Measurements from ENCODE around the gene CHEK1. TPM values are rescaled to one million over a fixed set of nuclear protein-coding genes. Genes with fewer than 3 reads are reported as not detected.

CHEK1 gene
- total RNA-seq, 1 experiment from 2014 or later, result 142 TPM

DNA sequence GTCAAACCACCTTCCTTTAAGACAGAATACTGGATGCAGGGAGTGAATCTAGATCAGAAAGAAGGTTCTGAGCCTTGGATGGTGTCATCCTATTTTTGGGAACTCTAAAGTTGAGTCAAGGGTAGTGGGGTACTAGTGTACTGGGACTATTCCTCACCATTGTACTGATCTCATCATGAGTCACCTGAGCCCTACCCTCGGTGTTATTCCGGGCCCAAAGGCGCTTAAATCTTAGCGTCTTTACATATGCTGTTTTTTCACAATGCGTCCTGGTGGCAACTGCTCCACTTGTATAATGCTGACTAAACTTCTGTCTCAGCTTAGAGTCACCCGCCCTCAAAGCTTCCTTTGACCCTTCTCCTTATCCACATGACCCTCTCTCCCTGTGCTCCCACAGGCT, 95.8 kb downstream of the CHEK1 start:
- Histone ChIP-seq H3K27me3 (replicated peaks; ENCODE audit: control insufficient read depth, insufficient read depth, low read length) (no peaks in the 10 kb centered on the region; the same call in none of the 2 replicates), H3K36me3 (ENCODE audit: control insufficient read depth, insufficient read depth, low read length) (no peaks in the 10 kb centered on the region), H3K9me3 (peaks cover 3% of the 10 kb centered on the region; the same call in 1 of the 2 replicates), H3K4me1 (no peaks in the 10 kb centered on the region), H3K4me3 (ENCODE audit: low read depth, low read length) (no peak overlapping the region)
- ChIA-PET POLR2A (no interaction called here), CTCF (no interaction called here)
- no TSS peak for BruUV-seq (replicated peaks)
- H3K9me3 Mint-ChIP-seq (ENCODE audit: unreplicated experiment), result no peaks in the 10 kb centered on the region
- no peak overlapping the region for H3K27ac Mint-ChIP-seq (ENCODE audit: unreplicated experiment)
- H3K4me1 Mint-ChIP-seq (ENCODE audit: low read depth, unreplicated experiment), result no peaks in the 10 kb centered on the region
- H3K36me3 Mint-ChIP-seq (ENCODE audit: insufficient read depth, unreplicated experiment), result no peaks in the 10 kb centered on the region
- intact Hi-C loops (cut with micrococcal nuclease; ENCODE audit: unreplicated experiment), result no loop called here
- H3K4me3 Mint-ChIP-seq (ENCODE audit: unreplicated experiment), result no peak overlapping the region
- no peak for DNase-seq
- peaks cover 31% of the 10 kb centered on the region for H3K27me3 Mint-ChIP-seq (ENCODE audit: insufficient read depth, unreplicated experiment)
- TF ChIP-seq, protein P1, sequence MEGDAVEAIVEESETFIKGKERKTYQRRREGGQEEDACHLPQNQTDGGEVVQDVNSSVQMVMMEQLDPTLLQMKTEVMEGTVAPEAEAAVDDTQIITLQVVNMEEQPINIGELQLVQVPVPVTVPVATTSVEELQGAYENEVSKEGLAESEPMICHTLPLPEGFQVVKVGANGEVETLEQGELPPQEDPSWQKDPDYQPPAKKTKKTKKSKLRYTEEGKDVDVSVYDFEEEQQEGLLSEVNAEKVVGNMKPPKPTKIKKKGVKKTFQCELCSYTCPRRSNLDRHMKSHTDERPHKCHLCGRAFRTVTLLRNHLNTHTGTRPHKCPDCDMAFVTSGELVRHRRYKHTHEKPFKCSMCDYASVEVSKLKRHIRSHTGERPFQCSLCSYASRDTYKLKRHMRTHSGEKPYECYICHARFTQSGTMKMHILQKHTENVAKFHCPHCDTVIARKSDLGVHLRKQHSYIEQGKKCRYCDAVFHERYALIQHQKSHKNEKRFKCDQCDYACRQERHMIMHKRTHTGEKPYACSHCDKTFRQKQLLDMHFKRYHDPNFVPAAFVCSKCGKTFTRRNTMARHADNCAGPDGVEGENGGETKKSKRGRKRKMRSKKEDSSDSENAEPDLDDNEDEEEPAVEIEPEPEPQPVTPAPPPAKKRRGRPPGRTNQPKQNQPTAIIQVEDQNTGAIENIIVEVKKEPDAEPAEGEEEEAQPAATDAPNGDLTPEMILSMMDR (IDR thresholded peaks at IDR 0.05; ENCODE audit: insufficient read depth in 1 of 2, low read depth in 1 of 2, low read length in 1 of 2, severe bottlenecking in 1 of 2, unreplicated experiment in 1 of 2), result no peak

GRCh38 chr11:125724125-125724524, 99.2 kb downstream of the CHEK1 start:
- intact Hi-C loops (cut with micrococcal nuclease; ENCODE audit: unreplicated experiment), result loop anchor here (1.0 kb wide), 2 partner anchors 145 to 150 kb away; no protein-coding TSS in a partner anchor
- Mint-ChIP-seq H3K4me3 (ENCODE audit: unreplicated experiment) (no peak overlapping the region), H3K27ac (ENCODE audit: unreplicated experiment) (no peak overlapping the region), H3K27me3 (ENCODE audit: insufficient read depth, unreplicated experiment) (peaks cover 22% of the 10 kb centered on the region), H3K4me1 (ENCODE audit: low read depth, unreplicated experiment) (no peaks in the 10 kb centered on the region), H3K36me3 (ENCODE audit: insufficient read depth, unreplicated experiment) (no peaks in the 10 kb centered on the region), H3K9me3 (ENCODE audit: unreplicated experiment) (no peaks in the 10 kb centered on the region)
- ChIA-PET CTCF (interaction anchor here (0.5 to 1.2 kb wide), 3 partner anchors 144 to 305 kb away, joined by 3 to 4 read pairs (median 3); no protein-coding TSS in a partner anchor), POLR2A (no interaction called here)
- Histone ChIP-seq H3K9me3 (no peaks in the 10 kb centered on the region), H3K4me3 (ENCODE audit: low read depth, low read length) (no peak overlapping the region), H3K36me3 (ENCODE audit: control insufficient read depth, insufficient read depth, low read length) (no peaks in the 10 kb centered on the region), H3K4me1 (no peaks in the 10 kb centered on the region), H3K27me3 (replicated peaks; ENCODE audit: control insufficient read depth, insufficient read depth, low read length) (no peaks in the 10 kb centered on the region; the same call in none of the 2 replicates)
- BruUV-seq (replicated peaks), result no TSS peak
- TF ChIP-seq, protein P1 (IDR thresholded peaks at IDR 0.05; ENCODE audit: insufficient read depth in 1 of 2, low read depth in 1 of 2, low read length in 1 of 2, severe bottlenecking in 1 of 2, unreplicated experiment in 1 of 2), result peak; percentile 41
- DNase-seq, result peak in 1 of 2 experiments; percentile 29

Other genes starting within 250 kb of the CHEK1 start
- 1.5 and 1.9 TPM in 2 replicates for gene FEZ1, start 128.9 kb upstream of the CHEK1 start, total RNA-seq (2022)
- gene EI24, start 55.7 kb upstream of the CHEK1 start, total RNA-seq (2022), result 164 and 170 TPM in 2 replicates
- 517 and 531 TPM in 2 replicates for gene STT3A, start 32.3 kb upstream of the CHEK1 start, total RNA-seq (2022)
- gene ACRV1, start 55.7 kb downstream of the CHEK1 start, total RNA-seq (2022), result not detected in 2 replicates
- not detected in 2 replicates for gene PATE1, start 121.1 kb downstream of the CHEK1 start, total RNA-seq (2022)
- not detected in 2 replicates for gene PATE2, start 153.7 kb downstream of the CHEK1 start, total RNA-seq (2022)
- not detected in 2 replicates for gene PATE3, start 163.0 kb downstream of the CHEK1 start, total RNA-seq (2022)
- not detected in 2 replicates for gene PATE4, start 208.2 kb downstream of the CHEK1 start, total RNA-seq (2022)

Data from Caco-2 (cell line).